GM23338 (cell line): ENCODE measurements around the gene CABYR. TPM values are rescaled to one million over a fixed set of nuclear protein-coding genes. Genes with fewer than 3 reads are reported as not detected.

Experiments used
- ATAC-seq: fragments of 200-7000 bp; cut with Tn5 transposase; 3 replicates; pipeline ENCODE4 v1.9.1; 2020
- DNase-seq: peaks from one replicate; pipeline ENCODE4 v3.0.0-alpha.2; 2015; ENCODE audit warnings: low spot score
- H2AFZ ChIP-seq: fragments of 200-600 bp; sonication (generic); 2 replicates; pipeline ENCODE4 v1.8.0; 2016; ENCODE audit warnings: antibody characterized with exemption, mild to moderate bottlenecking, moderate library complexity
- H3F3A ChIP-seq: fragments of 200-600 bp; sonication (generic); replicated peaks from 2 replicates; pipeline ENCODE4 v1.8.0; 2017; ENCODE audit warnings: antibody characterized with exemption, mixed run types, low read depth
- H3K27ac ChIP-seq: fragments of 200-600 bp; sonication (generic); 2 replicates; pipeline ENCODE4 v1.6.1; 2016; ENCODE audit warnings: low read depth
- H3K27me3 ChIP-seq: fragments of 200-600 bp; sonication (generic); 2 replicates; pipeline ENCODE4 v1.8.0; 2016; ENCODE audit warnings: mild to moderate bottlenecking, mixed run types, moderate library complexity; ENCODE audit not compliant: insufficient read depth
- H3K36me3 ChIP-seq: fragments of 200-600 bp; sonication (generic); 2 replicates; pipeline ENCODE4 v1.8.0; 2016; ENCODE audit warnings: mild to moderate bottlenecking; ENCODE audit not compliant: insufficient read depth
- H3K4me1 ChIP-seq: fragments of 200-600 bp; sonication (generic); 2 replicates; pipeline ENCODE4 v1.8.0; 2016; ENCODE audit warnings: mild to moderate bottlenecking, moderate library complexity; ENCODE audit not compliant: insufficient read depth
- H3K4me2 ChIP-seq: fragments of 200-600 bp; sonication (generic); 2 replicates; pipeline ENCODE4 v1.7.1; 2017; ENCODE audit warnings: mixed run types
- H3K4me3 ChIP-seq: fragments of 200-600 bp; sonication (generic); 2 replicates; pipeline ENCODE4 v1.6.1; 2016; ENCODE audit warnings: mixed run types
- H3K79me2 ChIP-seq: fragments of 200-600 bp; sonication (generic); replicated peaks from 2 replicates; pipeline ENCODE4 v1.8.0; 2017; ENCODE audit warnings: mild to moderate bottlenecking; ENCODE audit not compliant: insufficient read depth
- H3K9me2 ChIP-seq: fragments of 200-600 bp; sonication (generic); 2 replicates; pipeline ENCODE4 v1.8.0; 2017; ENCODE audit not compliant: insufficient read depth
- H4K20me1 ChIP-seq: fragments of 200-600 bp; sonication (generic); replicated peaks from 2 replicates; pipeline ENCODE4 v1.8.0; 2017; ENCODE audit warnings: mild to moderate bottlenecking; ENCODE audit not compliant: insufficient read depth
- H3K27ac Mint-ChIP-seq: 2 replicates; pipeline ENCODE4 v1.8.0; 2020; ENCODE audit warnings: inconsistent platforms, mild to moderate bottlenecking, moderate library complexity, mixed read lengths
- H3K27me3 Mint-ChIP-seq: 3 replicates; pipeline ENCODE4 v1.8.0; 2022; ENCODE audit warnings: low read depth, mild to moderate bottlenecking, moderate library complexity, mixed read lengths, inconsistent platforms; ENCODE audit not compliant: insufficient read depth, poor library complexity
- H3K36me3 Mint-ChIP-seq: 3 replicates; pipeline ENCODE4 v1.8.0; 2021; ENCODE audit warnings: low read depth, mild to moderate bottlenecking, inconsistent platforms, moderate library complexity, mixed read lengths
- H3K4me1 Mint-ChIP-seq: 3 replicates; pipeline ENCODE4 v1.8.0; 2020; ENCODE audit warnings: mild to moderate bottlenecking, inconsistent platforms, mixed read lengths
- H3K4me3 Mint-ChIP-seq: 3 replicates; pipeline ENCODE4 v1.8.0; 2021; ENCODE audit warnings: moderate library complexity, mild to moderate bottlenecking, inconsistent platforms, mixed read lengths
- H3K9me3 Mint-ChIP-seq: 3 replicates; pipeline ENCODE4 v1.8.0; 2020; ENCODE audit warnings: moderate library complexity, mild to moderate bottlenecking, inconsistent platforms, mixed read lengths
- CREB1 ChIP-seq: fragments of 250-450 bp; sonication (Bioruptor Pico); IDR thresholded peaks from 2 replicates; pipeline ENCODE4 v1.5.0; 2020; ENCODE audit warnings: low read depth, mild to moderate bottlenecking, moderate library complexity
- EZH2 ChIP-seq: fragments of 200-600 bp; sonication (generic); IDR thresholded peaks from one replicate; pipeline ENCODE4 v1.8.0; 2017; ENCODE audit warnings: antibody characterized with exemption, mild to moderate bottlenecking, low read depth; ENCODE audit not compliant: unreplicated experiment
- EZH2phosphoT487 ChIP-seq: fragments of 200-600 bp; sonication (generic); IDR thresholded peaks from one replicate; pipeline ENCODE4 v1.8.1; 2018; ENCODE audit warnings: antibody characterized with exemption; ENCODE audit not compliant: unreplicated experiment
- JUNB ChIP-seq: IDR thresholded peaks from one replicate; pipeline ENCODE4 v1.6.1; 2016; ENCODE audit warnings: antibody characterized with exemption; ENCODE audit not compliant: unreplicated experiment
- NANOG ChIP-seq: IDR thresholded peaks from 2 replicates; pipeline ENCODE4 v1.6.1; 2016; ENCODE audit warnings: antibody characterized with exemption, borderline replicate concordance
- POLR2AphosphoS5 ChIP-seq: IDR thresholded peaks from 2 replicates; pipeline ENCODE4 v1.6.1; 2016; ENCODE audit warnings: antibody characterized with exemption, low read depth
- STAT1 ChIP-seq: IDR thresholded peaks from one replicate; pipeline ENCODE4 v1.6.1; 2016; ENCODE audit warnings: antibody characterized with exemption; ENCODE audit not compliant: unreplicated experiment
- ZNF114 ChIP-seq: fragments of 250-450 bp; sonication (Bioruptor Pico); IDR thresholded peaks from 2 replicates; pipeline ENCODE4 v1.5.0; 2020; ENCODE audit warnings: mild to moderate bottlenecking, moderate library complexity
- ZNF331 ChIP-seq: fragments of 250-450 bp; sonication (Bioruptor Pico); IDR thresholded peaks from 2 replicates; pipeline ENCODE4 v1.5.0; 2020; ENCODE audit warnings: low read depth, mild to moderate bottlenecking, moderate library complexity
- ZNF462 ChIP-seq: fragments of 250-450 bp; sonication (Bioruptor Pico); IDR thresholded peaks from 2 replicates; pipeline ENCODE4 v1.5.0; 2020; ENCODE audit warnings: mild to moderate bottlenecking, moderate library complexity
- polyA plus RNA-seq: library from polyadenylated mRNA; unstranded; fragments of >200 nt; fragmentation: Nextera tagmentation; extraction: Ambion mirVana; gene quantifications from 2 replicates; pipeline ENCODE4 v1.2.1, GENCODE V29; 2016
- total RNA-seq: library from RNA; depleted of rRNA; stranded (reverse); fragments of >200 nt; shearing (Covaris generic); gene quantifications from 2 replicates; pipeline ENCODE4 v1.2.3, GENCODE V29; 2014
- TF ChIP-seq, protein P1 (sequence below): IDR thresholded peaks from one replicate; pipeline ENCODE4 v1.6.1; 2018; ENCODE audit warnings: antibody characterized with exemption; ENCODE audit not compliant: unreplicated experiment
- TF ChIP-seq, protein P2 (sequence below): IDR thresholded peaks from 2 replicates; pipeline ENCODE4 v1.6.1; 2016; ENCODE audit warnings: antibody characterized with exemption
- TF ChIP-seq, protein P3 (sequence below), 2 experiments: fragments of 200-600 bp in 1 of 2; sonication (generic) in 1 of 2; conservative IDR thresholded peaks; 2 replicates each; pipeline versions ENCODE4 v1.5.1 to v1.6.1; 2016 to 2017; ENCODE audit warnings: antibody characterized with exemption in 2 of 2, low read depth in 2 of 2, mild to moderate bottlenecking in 2 of 2, moderate library complexity in 1 of 2

CABYR gene
- total and polyA plus RNA-seq, 2 experiments from 2014 or later = 24.0 to 48.4 TPM

GRCh38 chr18:24187049-24187448, 48.2 kb downstream of the CABYR start:
- Histone ChIP-seq H2AFZ (no peak overlapping the region), H3K27ac (no peak overlapping the region), H3K9me2 (no peaks in the 10 kb centered on the region), H3K27me3 (no peaks in the 10 kb centered on the region), H3K4me1 (peaks cover 3% of the 10 kb centered on the region; the same call in 1 of the 2 replicates), H3K36me3 (no peaks in the 10 kb centered on the region), H3K4me2 (no peak overlapping the region), H3K4me3 (no peak overlapping the region), H4K20me1 (no peaks in the 10 kb centered on the region), H3F3A (no peaks in the 10 kb centered on the region), H3K79me2 (no peaks in the 10 kb centered on the region)
- Mint-ChIP-seq H3K27me3 (peaks cover 5% of the 10 kb centered on the region), H3K27ac (no peak overlapping the region), H3K4me3 (no peak overlapping the region), H3K36me3 (no peaks in the 10 kb centered on the region), H3K9me3 (no peaks in the 10 kb centered on the region), H3K4me1 (peaks cover 21% of the 10 kb centered on the region)
- TF ChIP-seq EZH2phosphoT487 = no peak
- no peak for TF ChIP-seq POLR2AphosphoS5
- no peak for TF ChIP-seq EZH2
- no peak for TF ChIP-seq NANOG
- TF ChIP-seq JUNB = no peak
- no peak for TF ChIP-seq ZNF114 (CRISPR knock-in tag)
- TF ChIP-seq CREB1 (CRISPR knock-in tag) = no peak
- TF ChIP-seq, protein P1, sequence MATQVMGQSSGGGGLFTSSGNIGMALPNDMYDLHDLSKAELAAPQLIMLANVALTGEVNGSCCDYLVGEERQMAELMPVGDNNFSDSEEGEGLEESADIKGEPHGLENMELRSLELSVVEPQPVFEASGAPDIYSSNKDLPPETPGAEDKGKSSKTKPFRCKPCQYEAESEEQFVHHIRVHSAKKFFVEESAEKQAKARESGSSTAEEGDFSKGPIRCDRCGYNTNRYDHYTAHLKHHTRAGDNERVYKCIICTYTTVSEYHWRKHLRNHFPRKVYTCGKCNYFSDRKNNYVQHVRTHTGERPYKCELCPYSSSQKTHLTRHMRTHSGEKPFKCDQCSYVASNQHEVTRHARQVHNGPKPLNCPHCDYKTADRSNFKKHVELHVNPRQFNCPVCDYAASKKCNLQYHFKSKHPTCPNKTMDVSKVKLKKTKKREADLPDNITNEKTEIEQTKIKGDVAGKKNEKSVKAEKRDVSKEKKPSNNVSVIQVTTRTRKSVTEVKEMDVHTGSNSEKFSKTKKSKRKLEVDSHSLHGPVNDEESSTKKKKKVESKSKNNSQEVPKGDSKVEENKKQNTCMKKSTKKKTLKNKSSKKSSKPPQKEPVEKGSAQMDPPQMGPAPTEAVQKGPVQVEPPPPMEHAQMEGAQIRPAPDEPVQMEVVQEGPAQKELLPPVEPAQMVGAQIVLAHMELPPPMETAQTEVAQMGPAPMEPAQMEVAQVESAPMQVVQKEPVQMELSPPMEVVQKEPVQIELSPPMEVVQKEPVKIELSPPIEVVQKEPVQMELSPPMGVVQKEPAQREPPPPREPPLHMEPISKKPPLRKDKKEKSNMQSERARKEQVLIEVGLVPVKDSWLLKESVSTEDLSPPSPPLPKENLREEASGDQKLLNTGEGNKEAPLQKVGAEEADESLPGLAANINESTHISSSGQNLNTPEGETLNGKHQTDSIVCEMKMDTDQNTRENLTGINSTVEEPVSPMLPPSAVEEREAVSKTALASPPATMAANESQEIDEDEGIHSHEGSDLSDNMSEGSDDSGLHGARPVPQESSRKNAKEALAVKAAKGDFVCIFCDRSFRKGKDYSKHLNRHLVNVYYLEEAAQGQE = no peak
- TF ChIP-seq ZNF462 (CRISPR knock-in tag) = no peak
- TF ChIP-seq, protein P2, sequence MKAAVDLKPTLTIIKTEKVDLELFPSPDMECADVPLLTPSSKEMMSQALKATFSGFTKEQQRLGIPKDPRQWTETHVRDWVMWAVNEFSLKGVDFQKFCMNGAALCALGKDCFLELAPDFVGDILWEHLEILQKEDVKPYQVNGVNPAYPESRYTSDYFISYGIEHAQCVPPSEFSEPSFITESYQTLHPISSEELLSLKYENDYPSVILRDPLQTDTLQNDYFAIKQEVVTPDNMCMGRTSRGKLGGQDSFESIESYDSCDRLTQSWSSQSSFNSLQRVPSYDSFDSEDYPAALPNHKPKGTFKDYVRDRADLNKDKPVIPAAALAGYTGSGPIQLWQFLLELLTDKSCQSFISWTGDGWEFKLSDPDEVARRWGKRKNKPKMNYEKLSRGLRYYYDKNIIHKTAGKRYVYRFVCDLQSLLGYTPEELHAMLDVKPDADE = no peak
- no peak for TF ChIP-seq STAT1
- TF ChIP-seq, protein P3, sequence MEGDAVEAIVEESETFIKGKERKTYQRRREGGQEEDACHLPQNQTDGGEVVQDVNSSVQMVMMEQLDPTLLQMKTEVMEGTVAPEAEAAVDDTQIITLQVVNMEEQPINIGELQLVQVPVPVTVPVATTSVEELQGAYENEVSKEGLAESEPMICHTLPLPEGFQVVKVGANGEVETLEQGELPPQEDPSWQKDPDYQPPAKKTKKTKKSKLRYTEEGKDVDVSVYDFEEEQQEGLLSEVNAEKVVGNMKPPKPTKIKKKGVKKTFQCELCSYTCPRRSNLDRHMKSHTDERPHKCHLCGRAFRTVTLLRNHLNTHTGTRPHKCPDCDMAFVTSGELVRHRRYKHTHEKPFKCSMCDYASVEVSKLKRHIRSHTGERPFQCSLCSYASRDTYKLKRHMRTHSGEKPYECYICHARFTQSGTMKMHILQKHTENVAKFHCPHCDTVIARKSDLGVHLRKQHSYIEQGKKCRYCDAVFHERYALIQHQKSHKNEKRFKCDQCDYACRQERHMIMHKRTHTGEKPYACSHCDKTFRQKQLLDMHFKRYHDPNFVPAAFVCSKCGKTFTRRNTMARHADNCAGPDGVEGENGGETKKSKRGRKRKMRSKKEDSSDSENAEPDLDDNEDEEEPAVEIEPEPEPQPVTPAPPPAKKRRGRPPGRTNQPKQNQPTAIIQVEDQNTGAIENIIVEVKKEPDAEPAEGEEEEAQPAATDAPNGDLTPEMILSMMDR (conservative IDR thresholded peaks at IDR 0.05; ENCODE audit: low read depth in 2 of 2) = no peak
- TF ChIP-seq ZNF331 (CRISPR knock-in tag) = no peak
- ATAC-seq = no peak
- DNase-seq = no peak
